Suppressor macrophage treated with lipopolysaccharide for 4 hours (primary cell): ENCODE data around the gene OR2V1.
"Not testable (repeated sequence)": the region's sequence is repeated elsewhere in the genome, so short reads cannot be mapped to it uniquely, and the experiment has no call there.

Experiments used
- DNase-seq: peaks from one replicate; pipeline ENCODE4 v3.0.0-alpha.2; 2020

OR2V1 gene

DNA sequence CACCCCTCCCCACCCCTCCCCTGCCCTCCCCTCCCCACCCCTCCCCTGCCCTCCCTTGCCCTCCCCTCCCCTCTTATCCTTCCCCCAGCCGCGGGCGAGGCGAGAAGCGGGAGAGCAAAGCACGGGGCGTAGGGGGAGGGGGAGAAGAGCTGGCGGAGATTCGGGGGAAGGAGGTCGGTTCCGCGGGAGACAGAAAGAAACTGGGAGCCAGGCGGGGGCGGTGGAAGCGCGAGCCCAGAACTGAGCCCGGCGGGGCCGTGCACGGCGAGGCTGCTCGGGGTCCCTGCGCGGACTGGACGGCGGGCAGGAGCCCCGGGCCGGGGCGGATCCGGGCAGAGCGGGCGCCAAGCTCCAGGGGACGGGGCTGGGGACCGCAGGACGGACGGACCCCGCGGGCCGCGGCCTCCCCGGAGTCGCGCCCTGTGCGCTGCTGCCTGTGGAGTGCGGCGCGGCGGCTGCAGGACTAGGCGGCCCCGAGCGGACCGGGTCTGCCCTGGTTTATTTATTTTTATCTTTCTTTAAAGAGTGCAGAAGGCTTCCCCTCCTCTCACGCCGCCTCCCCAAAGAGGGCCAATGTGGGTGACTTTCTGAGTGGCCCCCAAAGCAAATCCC, 29.8 kb downstream of the OR2V1 start:
- not testable (repeated sequence) for DNase-seq

- DNase-seq = no peak
These were observed 30.7 kb downstream of the OR2V1 start for GRCh38 chr5:181100121-181100875.

GRCh38 chr5:181099602-181100086, 31.3 kb downstream of the OR2V1 start:
- no peak for DNase-seq

DNA sequence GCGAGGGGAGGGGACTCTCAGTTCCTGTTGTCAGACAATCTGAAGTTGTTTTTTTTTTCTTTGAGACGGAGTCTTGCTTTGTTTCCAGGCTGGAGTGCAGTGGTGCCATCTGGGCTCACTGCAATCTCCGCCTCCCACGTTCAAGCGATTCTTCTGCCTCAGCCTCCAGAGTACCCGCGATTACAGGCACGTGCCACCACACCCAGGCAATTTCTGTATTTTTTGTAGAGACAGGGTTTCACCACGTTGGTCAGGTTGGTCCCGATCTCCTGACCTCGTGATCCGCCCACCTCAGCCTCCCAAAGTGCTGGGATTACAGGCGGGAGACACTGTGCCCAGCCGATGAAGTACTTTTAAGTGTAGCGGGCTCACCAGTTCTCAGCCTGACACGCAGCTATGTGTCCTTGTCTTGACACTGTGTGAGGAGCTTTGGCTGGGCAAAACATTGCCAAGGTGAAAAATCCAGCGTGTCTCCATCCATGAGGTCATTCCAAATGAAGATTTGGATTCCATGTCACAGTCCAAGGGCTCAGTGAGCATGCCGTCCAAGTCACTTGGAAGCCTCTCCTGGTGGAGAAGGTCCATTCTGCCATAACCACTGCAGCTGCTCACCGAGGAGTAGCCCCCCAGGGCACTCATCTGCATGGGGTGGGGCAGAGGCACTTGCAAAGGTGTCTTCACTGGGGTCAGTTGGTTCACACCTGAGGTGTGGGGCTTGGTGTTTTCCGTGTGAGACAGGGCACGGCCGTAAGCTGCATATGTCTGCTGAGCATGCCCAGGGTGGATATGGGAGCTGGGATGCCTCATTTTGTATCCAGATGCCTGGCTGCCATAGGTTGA, 32.0 kb downstream of the OR2V1 start:
- no peak for DNase-seq

- not testable (repeated sequence) for DNase-seq
These were observed 33.0 kb downstream of the OR2V1 start for GRCh38 chr5:181097759-181098491.

GRCh38 chr5:181097383-181097753, 33.6 kb downstream of the OR2V1 start:
- DNase-seq = not testable (repeated sequence)

- DNase-seq = not testable (repeated sequence)
These were observed 34.1 kb downstream of the OR2V1 start for GRCh38 chr5:181096721-181097382.

- DNase-seq = not testable (repeated sequence)
These were observed 35.8 kb downstream of the OR2V1 start for GRCh38 chr5:181095162-181095561.

DNA sequence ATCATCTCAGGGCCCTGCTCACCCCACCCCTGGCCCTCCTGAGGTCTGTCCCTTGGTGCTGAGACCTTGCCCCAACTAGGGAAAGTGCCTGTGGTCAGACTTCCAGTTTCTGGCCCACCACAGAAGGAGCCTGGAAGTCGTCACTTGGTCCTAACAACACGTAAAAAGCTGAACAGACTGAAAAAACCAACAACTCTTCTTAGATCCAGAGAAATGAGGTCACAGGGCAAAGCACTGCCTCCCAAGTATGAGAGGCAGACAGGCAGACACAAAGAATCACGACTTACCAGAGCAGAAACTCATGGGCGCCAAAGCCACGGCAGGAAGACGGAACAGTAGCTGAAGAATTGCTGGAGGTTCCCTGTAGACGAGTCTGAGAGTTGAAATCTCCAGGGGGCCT, 38.5 kb downstream of the OR2V1 start:
- no peak for DNase-seq

DNA sequence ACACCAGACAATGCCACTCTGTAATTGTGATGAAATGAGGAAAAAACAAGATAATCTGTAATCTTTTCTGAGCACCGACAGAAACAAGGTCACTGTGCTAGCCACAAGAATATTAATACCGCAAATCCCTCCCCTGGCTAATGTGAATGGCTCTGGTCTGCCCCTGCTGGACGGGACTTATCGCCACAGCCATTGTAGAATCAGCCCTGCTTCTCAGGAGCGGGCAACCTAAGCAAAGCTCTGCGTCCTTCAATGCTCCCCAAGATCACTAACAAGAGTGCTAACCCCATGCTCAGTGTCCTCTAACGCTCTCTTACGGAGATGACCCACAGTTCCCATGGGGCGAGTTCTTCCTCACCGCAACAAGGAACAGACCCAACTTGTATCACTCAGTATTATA, 42.7 kb downstream of the OR2V1 start:
- no peak for DNase-seq

- DNase-seq = peak; percentile 9
These were observed 43.7 kb downstream of the OR2V1 start for GRCh38 chr5:181087309-181087708.

DNA sequence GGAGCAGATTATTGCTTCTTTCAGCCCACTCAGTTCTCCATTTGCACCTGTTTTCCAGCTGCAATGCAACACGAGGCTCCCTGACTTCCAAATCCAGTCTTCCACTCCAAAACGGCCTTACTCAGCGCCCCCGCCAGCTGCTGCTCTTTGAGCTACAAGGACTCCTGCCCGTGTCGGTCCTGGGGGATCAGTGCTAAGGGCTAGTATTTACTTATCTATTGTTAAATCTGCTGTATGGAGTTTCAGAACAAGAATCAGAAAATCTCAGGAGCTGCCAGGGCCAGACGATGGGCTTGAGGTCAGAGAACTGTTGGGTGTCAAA, 44.1 kb downstream of the OR2V1 start:
- DNase-seq = no peak

DNA sequence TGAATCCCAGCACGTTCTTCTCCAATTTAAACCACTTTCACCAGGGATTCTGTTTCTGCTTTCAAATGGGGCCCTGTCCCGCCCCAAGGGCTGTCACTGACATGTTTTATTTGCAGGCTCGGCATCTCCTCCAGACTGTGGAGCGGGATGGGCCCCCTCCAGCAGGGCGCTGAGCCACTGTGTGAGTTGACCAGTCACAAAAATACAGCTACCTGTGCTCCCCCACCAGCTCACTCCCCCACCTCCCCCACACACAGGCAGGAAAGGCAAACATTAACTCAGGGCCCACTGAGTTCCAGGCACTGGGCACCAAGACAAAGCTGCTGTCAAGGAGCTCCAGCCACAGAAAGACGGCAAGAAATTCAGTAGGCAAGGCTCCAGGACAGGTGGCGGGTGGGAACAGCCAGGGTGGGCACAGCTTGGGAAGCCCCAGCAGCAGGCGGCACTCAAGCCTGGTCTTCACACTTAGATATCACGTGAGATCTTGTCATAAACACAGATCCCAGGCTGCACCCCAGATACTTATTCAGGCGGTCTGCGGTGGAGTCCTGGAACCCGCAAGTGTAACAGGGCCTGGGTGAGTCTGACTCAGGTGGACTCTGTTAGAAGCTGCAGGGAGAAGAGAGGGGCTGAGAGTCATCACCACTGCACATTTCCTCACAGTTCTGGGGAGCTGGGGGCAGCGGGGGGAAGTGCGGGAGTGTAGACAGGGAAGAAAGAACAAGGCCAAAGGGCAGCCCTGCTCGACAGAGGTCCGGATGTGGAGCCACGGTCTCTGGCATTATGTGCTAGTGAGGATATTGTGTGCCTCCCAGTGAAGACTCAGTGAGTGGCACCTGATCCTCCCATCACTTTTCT, 44.7 kb downstream of the OR2V1 start:
- no peak for DNase-seq

DNA sequence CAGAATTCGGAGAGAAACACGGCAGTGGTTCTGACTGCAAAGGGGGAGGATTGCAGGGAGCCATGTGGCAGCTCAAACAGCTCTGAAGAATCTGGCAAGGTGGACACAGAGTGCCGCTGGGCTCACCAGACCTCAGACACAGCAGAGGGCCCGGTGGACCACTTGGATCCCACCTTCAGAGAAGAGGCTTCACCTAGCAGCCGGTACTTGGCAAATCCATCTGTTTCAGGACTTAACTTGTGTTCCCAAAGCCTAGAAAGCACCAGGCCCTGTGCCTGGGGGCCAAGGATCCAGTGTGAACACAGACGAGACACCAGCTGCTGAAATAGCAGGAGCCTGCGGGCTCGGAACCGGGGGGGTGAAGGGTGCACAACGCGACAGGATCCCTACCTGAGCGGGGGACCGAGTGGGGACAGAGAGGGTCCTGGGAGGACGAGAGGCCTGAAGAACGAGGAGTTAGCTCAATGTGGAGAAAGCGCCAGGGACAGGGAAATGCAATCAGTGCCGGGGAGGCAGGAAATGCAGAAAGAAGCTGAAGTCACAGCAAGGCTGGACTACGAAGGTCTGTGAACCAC, 46.3 kb downstream of the OR2V1 start:
- DNase-seq = no peak

DNA sequence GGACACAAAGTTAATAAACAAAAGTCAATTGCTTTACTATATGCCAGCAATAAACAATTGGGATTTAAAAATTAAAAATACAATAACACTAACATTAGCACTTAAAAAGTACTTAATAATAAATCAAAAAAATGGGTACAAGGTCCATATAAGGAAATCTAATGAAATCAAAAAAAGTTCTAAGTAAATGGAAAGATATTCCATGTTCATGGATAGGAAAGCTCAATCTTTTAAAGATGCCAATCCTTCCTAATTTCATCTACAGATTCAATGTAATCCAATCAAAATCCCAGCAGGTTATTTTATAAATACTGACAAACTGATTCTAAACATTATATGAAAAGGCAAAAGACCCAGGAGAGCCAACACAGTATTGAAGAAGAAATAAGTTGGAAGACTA, 49.0 kb downstream of the OR2V1 start:
- no peak for DNase-seq

GRCh38 chr5:181076920-181077319, 54.0 kb downstream of the OR2V1 start:
- no peak for DNase-seq
